ENCODE data around the gene CFAP299.
"Not testable (repeated sequence)": the region's sequence is repeated elsewhere in the genome, so short reads cannot be mapped to it uniquely, and the experiment has no call there.

The CFAP299 gene

GRCh38 chr4:80335554-80336358 lies at the start of gene CFAP299:
Gene CFAP299, plus strand, starts transcription at chr4:80335730.
- Histone ChIP-seq H3K27ac (ENCODE audit: low read depth, low read length) (no peak within 1 kb of the TSS), H3K36me3 (ENCODE audit: insufficient read depth, low read length) (no peaks in the 10 kb centered on the region), H3K4me1 (ENCODE audit: insufficient read depth, low read length) (peaks cover 7% of the 10 kb centered on the region), H3K4me3 (ENCODE audit: low read depth in 1 of 2, low read length in 2 of 2) (peak within 1 kb of the TSS; percentile 38 to 73), H3K9ac (ENCODE audit: low read length) (no peak within 1 kb of the TSS), H3K9me3 (ENCODE audit: low read length) (no peaks in the 10 kb centered on the region), H3K27me3 (ENCODE audit: control insufficient read depth in 1 of 2, insufficient read depth in 2 of 2, low read length in 2 of 2) (peaks cover 0 to 5% of the 10 kb centered on the region in 2 donors)

GRCh38 chr4:80286451-80286850 lies 49.1 kb upstream of the CFAP299 start:
- Histone ChIP-seq H3K4me1 (ENCODE audit: insufficient read depth, low read length) (no peaks in the 10 kb centered on the region), H3K9me3 (ENCODE audit: low read length) (no peaks in the 10 kb centered on the region), H3K36me3 (ENCODE audit: insufficient read depth, low read length) (no peaks in the 10 kb centered on the region), H3K9ac (ENCODE audit: low read length) (no peak overlapping the region), H3K27me3 (ENCODE audit: control insufficient read depth in 1 of 2, insufficient read depth in 2 of 2, low read length in 2 of 2) (no peaks in the 10 kb centered on the region), H3K27ac (ENCODE audit: low read depth, low read length) (no peak overlapping the region), H3K4me3 (ENCODE audit: low read depth in 1 of 2, low read length in 2 of 2) (no peak overlapping the region)

- not testable (repeated sequence) for H3K9me3 ChIP-seq (ENCODE audit: low read length); H3K9ac ChIP-seq (ENCODE audit: low read length); H3K27me3 ChIP-seq (ENCODE audit: control insufficient read depth in 1 of 2, insufficient read depth in 2 of 2, low read length in 2 of 2)
Measured at GRCh38 chr4:80290665-80291064, 44.9 kb upstream of the CFAP299 start.

GRCh38 chr4:80294206-80294605 lies 41.3 kb upstream of the CFAP299 start:
- H3K9me3 ChIP-seq (ENCODE audit: low read length): no peaks in the 10 kb centered on the region
- H3K4me3 ChIP-seq (ENCODE audit: low read depth in 1 of 2, low read length in 2 of 2): no peak overlapping the region
- H3K27me3 ChIP-seq (ENCODE audit: control insufficient read depth in 1 of 2, insufficient read depth in 2 of 2, low read length in 2 of 2): no peaks in the 10 kb centered on the region
- H3K9ac ChIP-seq (ENCODE audit: low read length): no peak overlapping the region
- H3K27ac ChIP-seq (ENCODE audit: low read depth, low read length): no peak overlapping the region
- H3K4me1 ChIP-seq (ENCODE audit: insufficient read depth, low read length): no peaks in the 10 kb centered on the region
- H3K36me3 ChIP-seq (ENCODE audit: insufficient read depth, low read length): no peaks in the 10 kb centered on the region

More at GRCh38 chr4:80290665-80291064, 44.9 kb upstream of the CFAP299 start:
- not testable (repeated sequence) for H3K27ac ChIP-seq (ENCODE audit: low read depth, low read length); H3K36me3 ChIP-seq (ENCODE audit: insufficient read depth, low read length); H3K4me3 ChIP-seq (ENCODE audit: low read depth in 1 of 2, low read length in 2 of 2); H3K4me1 ChIP-seq (ENCODE audit: insufficient read depth, low read length)

GRCh38 chr4:80295336-80295735 lies 40.2 kb upstream of the CFAP299 start:
- Histone ChIP-seq H3K4me3 (ENCODE audit: low read depth in 1 of 2, low read length in 2 of 2) (no peak overlapping the region), H3K36me3 (ENCODE audit: insufficient read depth, low read length) (no peaks in the 10 kb centered on the region), H3K27ac (ENCODE audit: low read depth, low read length) (no peak overlapping the region)

GRCh38 chr4:80295826-80296225 lies 39.7 kb upstream of the CFAP299 start:
- Histone ChIP-seq H3K27ac (ENCODE audit: low read depth, low read length) (no peak overlapping the region), H3K9me3 (ENCODE audit: low read length) (no peaks in the 10 kb centered on the region), H3K4me1 (ENCODE audit: insufficient read depth, low read length) (no peaks in the 10 kb centered on the region), H3K27me3 (ENCODE audit: control insufficient read depth in 1 of 2, insufficient read depth in 2 of 2, low read length in 2 of 2) (no peaks in the 10 kb centered on the region), H3K9ac (ENCODE audit: low read length) (no peak overlapping the region), H3K36me3 (ENCODE audit: insufficient read depth, low read length) (no peaks in the 10 kb centered on the region), H3K4me3 (ENCODE audit: low read depth in 1 of 2, low read length in 2 of 2) (no peak overlapping the region)

More at GRCh38 chr4:80295336-80295735, 40.2 kb upstream of the CFAP299 start:
- Histone ChIP-seq H3K4me1 (ENCODE audit: insufficient read depth, low read length) (no peaks in the 10 kb centered on the region), H3K9me3 (ENCODE audit: low read length) (no peaks in the 10 kb centered on the region), H3K27me3 (ENCODE audit: control insufficient read depth in 1 of 2, insufficient read depth in 2 of 2, low read length in 2 of 2) (no peaks in the 10 kb centered on the region), H3K9ac (ENCODE audit: low read length) (no peak overlapping the region)

GRCh38 chr4:80301884-80302283 lies 33.6 kb upstream of the CFAP299 start:
- no peaks in the 10 kb centered on the region for H3K36me3 ChIP-seq (ENCODE audit: insufficient read depth, low read length)
- H3K4me3 ChIP-seq (ENCODE audit: low read depth in 1 of 2, low read length in 2 of 2): no peak overlapping the region
- H3K9me3 ChIP-seq (ENCODE audit: low read length): no peaks in the 10 kb centered on the region
- no peak overlapping the region for H3K9ac ChIP-seq (ENCODE audit: low read length)
- no peaks in the 10 kb centered on the region for H3K4me1 ChIP-seq (ENCODE audit: insufficient read depth, low read length)
- no peaks in the 10 kb centered on the region for H3K27me3 ChIP-seq (ENCODE audit: control insufficient read depth in 1 of 2, insufficient read depth in 2 of 2, low read length in 2 of 2)
- no peak overlapping the region for H3K27ac ChIP-seq (ENCODE audit: low read depth, low read length)

- H3K9me3 ChIP-seq (ENCODE audit: low read length): no peaks in the 10 kb centered on the region
- H3K4me3 ChIP-seq (ENCODE audit: low read depth in 1 of 2, low read length in 2 of 2): no peak overlapping the region
- no peaks in the 10 kb centered on the region for H3K36me3 ChIP-seq (ENCODE audit: insufficient read depth, low read length)
- peaks cover 8% of the 10 kb centered on the region for H3K4me1 ChIP-seq (ENCODE audit: insufficient read depth, low read length)
- H3K27me3 ChIP-seq (ENCODE audit: control insufficient read depth in 1 of 2, insufficient read depth in 2 of 2, low read length in 2 of 2): no peaks in the 10 kb centered on the region
- no peak overlapping the region for H3K27ac ChIP-seq (ENCODE audit: low read depth, low read length)
- no peak overlapping the region for H3K9ac ChIP-seq (ENCODE audit: low read length)
Measured at GRCh38 chr4:80302616-80303223, 32.8 kb upstream of the CFAP299 start.

- no peak overlapping the region for H3K4me3 ChIP-seq (ENCODE audit: low read depth in 1 of 2, low read length in 2 of 2)
- no peak overlapping the region for H3K9ac ChIP-seq (ENCODE audit: low read length)
- H3K36me3 ChIP-seq (ENCODE audit: insufficient read depth, low read length): no peaks in the 10 kb centered on the region
- no peaks in the 10 kb centered on the region for H3K9me3 ChIP-seq (ENCODE audit: low read length)
- no peaks in the 10 kb centered on the region for H3K27me3 ChIP-seq (ENCODE audit: control insufficient read depth in 1 of 2, insufficient read depth in 2 of 2, low read length in 2 of 2)
- peaks cover 10% of the 10 kb centered on the region for H3K4me1 ChIP-seq (ENCODE audit: insufficient read depth, low read length)
- no peak overlapping the region for H3K27ac ChIP-seq (ENCODE audit: low read depth, low read length)
Measured at GRCh38 chr4:80305466-80305865, 30.1 kb upstream of the CFAP299 start.

GRCh38 chr4:80306260-80306659 lies 29.3 kb upstream of the CFAP299 start:
- no peaks in the 10 kb centered on the region for H3K36me3 ChIP-seq (ENCODE audit: insufficient read depth, low read length)
- no peak overlapping the region for H3K4me3 ChIP-seq (ENCODE audit: low read depth in 1 of 2, low read length in 2 of 2)
- no peak overlapping the region for H3K9ac ChIP-seq (ENCODE audit: low read length)
- peaks cover 10% of the 10 kb centered on the region for H3K4me1 ChIP-seq (ENCODE audit: insufficient read depth, low read length)
- H3K27me3 ChIP-seq (ENCODE audit: control insufficient read depth in 1 of 2, insufficient read depth in 2 of 2, low read length in 2 of 2): no peaks in the 10 kb centered on the region
- H3K9me3 ChIP-seq (ENCODE audit: low read length): no peaks in the 10 kb centered on the region
- H3K27ac ChIP-seq (ENCODE audit: low read depth, low read length): no peak overlapping the region

- H3K9ac ChIP-seq (ENCODE audit: low read length): no peak overlapping the region
- H3K27me3 ChIP-seq (ENCODE audit: control insufficient read depth in 1 of 2, insufficient read depth in 2 of 2, low read length in 2 of 2): no peaks in the 10 kb centered on the region
- no peaks in the 10 kb centered on the region for H3K36me3 ChIP-seq (ENCODE audit: insufficient read depth, low read length)
- no peak overlapping the region for H3K27ac ChIP-seq (ENCODE audit: low read depth, low read length)
- H3K9me3 ChIP-seq (ENCODE audit: low read length): no peaks in the 10 kb centered on the region
- H3K4me3 ChIP-seq (ENCODE audit: low read depth in 1 of 2, low read length in 2 of 2): peak overlapping the region in 1 of 2 donors; percentile 26
- H3K4me1 ChIP-seq (ENCODE audit: insufficient read depth, low read length): peaks cover 10% of the 10 kb centered on the region
Measured at GRCh38 chr4:80307183-80307735, 28.3 kb upstream of the CFAP299 start.
